Activated T-helper 1 cell treated with anti-CD3 and anti-CD28 coated beads, Interleukin-12 subunit alpha, Interleukin-12 subunit beta, Interleukin-2, Interleukin-4 antibody, amounts not matched to agents 30 ng/mL and 10 ng/mL and 1 ng/mL, durations not matched to agents 14 hours and 24 hours and 36 hours (primary cell): Measurements from ENCODE around the gene AP5Z1. TPM values are rescaled to one million over a fixed set of nuclear protein-coding genes. Genes with fewer than 3 reads are reported as not detected.
A peak's percentile ranks its signal among the peaks of the same experiment; 100 is the strongest.

Experiments used
- DNase-seq: peaks from one replicate; pipeline ENCODE4 v3.0.0; 2021; ENCODE audit warnings: low spot score
- H3K27ac Mint-ChIP-seq: one replicate; pipeline ENCODE4 v1.8.0; 2021; ENCODE audit warnings: mild to moderate bottlenecking, mixed read lengths
- H3K27me3 Mint-ChIP-seq: one replicate; pipeline ENCODE4 v1.8.0; 2022; ENCODE audit warnings: mild to moderate bottlenecking, moderate library complexity, mixed read lengths; ENCODE audit not compliant: insufficient read depth
- H3K36me3 Mint-ChIP-seq: one replicate; pipeline ENCODE4 v1.8.0; 2021; ENCODE audit warnings: low read depth, mixed read lengths
- H3K4me1 Mint-ChIP-seq: one replicate; pipeline ENCODE4 v1.8.0; 2021; ENCODE audit warnings: low read depth, mixed read lengths
- H3K4me3 Mint-ChIP-seq: one replicate; pipeline ENCODE4 v1.8.0; 2021; ENCODE audit warnings: mild to moderate bottlenecking, moderate library complexity, mixed read lengths
- H3K9me3 Mint-ChIP-seq: one replicate; pipeline ENCODE4 v1.8.0; 2021; ENCODE audit warnings: mixed read lengths
- intact Hi-C: fragments of 100-400 bp; cut with micrococcal nuclease; formaldehyde crosslinking; loops from one replicate; pipeline ENCODE4 v1.15.1; 2024
- total RNA-seq: library from RNA; stranded (reverse); gene quantifications from 2 replicates; pipeline ENCODE4 v1.2.3, GENCODE V29; 2022

Gene AP5Z1
- total RNA-seq, 1 donor from 2014 or later, result 56.8 TPM

GRCh38 chr7:4739528-4739992, 35.9 kb upstream of the AP5Z1 start:
- no peaks in the 10 kb centered on the region for H3K27me3 Mint-ChIP-seq
- H3K9me3 Mint-ChIP-seq, result no peaks in the 10 kb centered on the region
- peaks cover 66% of the 10 kb centered on the region for H3K4me1 Mint-ChIP-seq
- H3K4me3 Mint-ChIP-seq, result peak overlapping the region; percentile 81
- intact Hi-C loops, result no loop called here
- no peak for DNase-seq
- H3K36me3 Mint-ChIP-seq, result peaks cover 21% of the 10 kb centered on the region
- H3K27ac Mint-ChIP-seq, result peak overlapping the region; percentile 55

- no peaks in the 10 kb centered on the region for H3K9me3 Mint-ChIP-seq
- peaks cover 69% of the 10 kb centered on the region for H3K4me1 Mint-ChIP-seq
- intact Hi-C loops, result no loop called here
- H3K36me3 Mint-ChIP-seq, result peaks cover 21% of the 10 kb centered on the region
- no peak overlapping the region for H3K27ac Mint-ChIP-seq
- DNase-seq, result no peak
- no peaks in the 10 kb centered on the region for H3K27me3 Mint-ChIP-seq
- no peak overlapping the region for H3K4me3 Mint-ChIP-seq
Observed at GRCh38 chr7:4740796-4741195, 34.6 kb upstream of the AP5Z1 start.

- intact Hi-C loops, result no loop called here
- Mint-ChIP-seq H3K27ac (peak overlapping the region; percentile 68), H3K4me3 (no peak overlapping the region), H3K9me3 (no peaks in the 10 kb centered on the region), H3K4me1 (peaks cover 69% of the 10 kb centered on the region), H3K27me3 (no peaks in the 10 kb centered on the region), H3K36me3 (peaks cover 29% of the 10 kb centered on the region)
- DNase-seq, result no peak
Observed at GRCh38 chr7:4742051-4742573, 33.3 kb upstream of the AP5Z1 start.

GRCh38 chr7:4742852-4743251, 32.6 kb upstream of the AP5Z1 start:
- Mint-ChIP-seq H3K9me3 (no peaks in the 10 kb centered on the region), H3K4me3 (no peak overlapping the region)
- intact Hi-C loops, result no loop called here

DNA sequence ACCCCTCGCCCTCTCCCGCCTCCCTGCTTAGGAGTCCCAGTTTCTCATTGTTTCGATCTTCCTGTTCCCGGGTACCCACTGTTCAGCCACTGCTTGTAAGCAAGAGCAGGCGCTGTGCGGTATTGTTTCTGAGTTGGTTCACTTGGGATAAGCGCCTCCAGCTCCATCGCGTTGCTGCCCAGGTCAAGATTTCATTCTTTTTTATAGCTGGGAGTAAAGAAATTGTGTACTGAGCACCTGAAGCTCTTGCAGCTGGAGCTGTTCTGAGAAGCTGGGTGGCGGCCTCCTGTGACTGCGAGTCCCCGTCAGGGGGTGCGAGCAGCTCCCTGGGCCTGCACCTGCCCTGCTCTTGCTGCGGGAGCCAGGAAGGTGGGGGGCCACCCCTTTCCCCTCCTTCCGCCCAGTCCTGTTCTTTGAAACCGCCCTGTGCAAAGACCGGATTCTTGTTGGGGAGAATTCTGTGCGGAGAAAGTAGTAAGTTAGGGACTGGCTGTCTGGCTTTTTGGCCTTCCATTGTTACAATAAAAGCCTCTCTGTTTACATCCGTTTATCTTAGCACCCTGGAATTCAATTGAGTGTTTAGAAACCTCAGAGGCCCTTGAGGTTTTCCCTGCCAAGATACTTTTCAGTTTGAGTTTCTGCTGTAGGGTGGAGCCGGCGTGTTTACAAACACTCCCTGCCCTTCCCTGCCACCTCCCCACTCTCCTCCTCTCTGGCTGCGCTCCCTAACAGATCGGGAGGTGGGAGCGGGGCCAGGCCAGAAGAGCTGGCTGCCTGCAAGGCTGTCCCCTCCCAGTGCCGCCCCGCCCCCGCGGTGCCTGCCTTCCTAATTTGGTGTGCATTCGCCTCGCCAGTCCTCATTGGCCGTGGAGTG, 30.8 kb upstream of the AP5Z1 start:
- DNase-seq, result peak; percentile 73
- Mint-ChIP-seq H3K4me1 (peaks cover 67% of the 10 kb centered on the region), H3K36me3 (peaks cover 35% of the 10 kb centered on the region), H3K27ac (peak overlapping the region; percentile 93), H3K4me3 (peak overlapping the region; percentile 83), H3K9me3 (no peaks in the 10 kb centered on the region), H3K27me3 (no peaks in the 10 kb centered on the region)
- intact Hi-C loops, result loop anchor here (1.0 kb wide), 4 partner anchors 19 to 103 kb away; partner anchors contain the start of gene AP5Z1

More at GRCh38 chr7:4742852-4743251, 32.6 kb upstream of the AP5Z1 start:
- H3K27me3 Mint-ChIP-seq, result no peaks in the 10 kb centered on the region
- DNase-seq, result no peak
- H3K36me3 Mint-ChIP-seq, result peaks cover 32% of the 10 kb centered on the region
- peaks cover 68% of the 10 kb centered on the region for H3K4me1 Mint-ChIP-seq
- peak overlapping the region; percentile 12 for H3K27ac Mint-ChIP-seq

DNA sequence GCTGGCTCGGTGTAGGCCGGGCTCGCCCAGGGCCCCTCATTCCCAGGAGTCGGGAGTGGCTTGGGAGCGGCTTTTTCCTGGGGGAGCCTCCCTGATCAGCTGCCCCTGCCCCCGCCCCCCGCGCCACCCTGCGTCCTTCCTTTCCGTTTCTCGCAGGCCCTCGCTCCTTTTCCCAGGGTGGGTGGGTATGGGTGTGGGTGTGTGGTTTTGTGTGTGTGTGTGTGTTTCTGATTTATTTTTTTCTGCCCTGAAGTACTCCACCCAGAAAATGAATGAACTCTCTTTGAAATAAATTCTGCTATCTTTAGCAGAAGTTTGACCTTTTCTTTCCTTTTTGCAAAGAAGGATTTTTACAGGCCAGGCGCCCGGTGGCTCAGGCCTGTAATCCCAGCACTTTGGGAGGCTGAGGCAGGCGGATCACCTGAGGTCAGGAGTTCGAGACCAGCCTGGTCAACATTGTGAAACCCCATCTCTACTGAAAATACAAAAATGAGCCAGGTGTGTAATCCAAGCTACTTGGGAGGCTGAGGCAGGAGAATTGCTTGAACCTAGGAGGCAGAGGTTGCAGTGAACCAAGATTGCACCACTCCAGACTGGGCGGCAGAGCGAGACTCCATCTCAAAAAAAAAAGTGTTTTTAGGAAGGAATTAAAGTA, 30.0 kb upstream of the AP5Z1 start:
- H3K9me3 Mint-ChIP-seq, result no peaks in the 10 kb centered on the region
- H3K27me3 Mint-ChIP-seq, result no peaks in the 10 kb centered on the region
- peaks cover 63% of the 10 kb centered on the region for H3K4me1 Mint-ChIP-seq
- no peak for DNase-seq
- intact Hi-C loops, result loop anchor here (1.0 kb wide), 1 partner anchor 104 kb away; no protein-coding TSS in a partner anchor
- peak overlapping the region; percentile 83 for H3K4me3 Mint-ChIP-seq
- H3K36me3 Mint-ChIP-seq, result peaks cover 32% of the 10 kb centered on the region
- peak overlapping the region; percentile 93 for H3K27ac Mint-ChIP-seq

GRCh38 chr7:4745971-4746919, 29.2 kb upstream of the AP5Z1 start:
- peaks cover 63% of the 10 kb centered on the region for H3K4me1 Mint-ChIP-seq
- no peak for DNase-seq
- H3K27me3 Mint-ChIP-seq, result no peaks in the 10 kb centered on the region
- H3K9me3 Mint-ChIP-seq, result no peaks in the 10 kb centered on the region
- H3K36me3 Mint-ChIP-seq, result peaks cover 32% of the 10 kb centered on the region
- peak overlapping the region; percentile 83 for H3K4me3 Mint-ChIP-seq
- peak overlapping the region; percentile 93 for H3K27ac Mint-ChIP-seq
- intact Hi-C loops, result loop anchor here (1.0 kb wide), 2 partner anchors 8 to 105 kb away; no protein-coding TSS in a partner anchor

DNA sequence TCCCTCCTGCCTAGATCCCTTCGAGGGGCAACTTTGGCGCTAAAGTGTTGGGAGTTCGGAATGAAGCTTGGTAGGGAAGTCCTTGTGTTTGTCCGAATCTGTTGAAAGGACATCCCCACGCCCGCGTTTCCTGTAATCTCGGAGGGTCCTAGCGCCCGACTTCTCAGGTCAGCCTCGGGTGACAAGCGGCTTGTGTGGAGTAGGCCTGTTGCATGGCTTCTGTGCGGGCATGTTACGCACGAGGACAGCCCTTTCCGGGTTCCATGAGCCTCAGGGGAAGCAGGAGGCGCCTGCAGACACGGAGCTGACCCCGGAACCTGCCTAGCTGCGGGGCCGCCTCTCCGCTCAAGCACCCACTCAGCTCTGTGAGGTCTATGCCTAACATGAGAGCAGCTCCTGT, 28.4 kb upstream of the AP5Z1 start:
- peaks cover 27% of the 10 kb centered on the region for H3K36me3 Mint-ChIP-seq
- H3K4me1 Mint-ChIP-seq, result peaks cover 58% of the 10 kb centered on the region

GRCh38 chr7:4747746-4748145, 27.7 kb upstream of the AP5Z1 start:
- no peak for DNase-seq
- Mint-ChIP-seq H3K4me3 (peak overlapping the region; percentile 55), H3K27me3 (no peaks in the 10 kb centered on the region), H3K27ac (peak overlapping the region; percentile 66), H3K36me3 (peaks cover 26% of the 10 kb centered on the region), H3K4me1 (peaks cover 53% of the 10 kb centered on the region), H3K9me3 (no peaks in the 10 kb centered on the region)
- intact Hi-C loops, result no loop called here

More for the DNA sequence above, 28.4 kb upstream of the AP5Z1 start:
- H3K9me3 Mint-ChIP-seq, result no peaks in the 10 kb centered on the region
- peak overlapping the region; percentile 37 for H3K4me3 Mint-ChIP-seq
- DNase-seq, result no peak
- no peaks in the 10 kb centered on the region for H3K27me3 Mint-ChIP-seq
- intact Hi-C loops, result no loop called here
- peak overlapping the region; percentile 93 for H3K27ac Mint-ChIP-seq

DNA sequence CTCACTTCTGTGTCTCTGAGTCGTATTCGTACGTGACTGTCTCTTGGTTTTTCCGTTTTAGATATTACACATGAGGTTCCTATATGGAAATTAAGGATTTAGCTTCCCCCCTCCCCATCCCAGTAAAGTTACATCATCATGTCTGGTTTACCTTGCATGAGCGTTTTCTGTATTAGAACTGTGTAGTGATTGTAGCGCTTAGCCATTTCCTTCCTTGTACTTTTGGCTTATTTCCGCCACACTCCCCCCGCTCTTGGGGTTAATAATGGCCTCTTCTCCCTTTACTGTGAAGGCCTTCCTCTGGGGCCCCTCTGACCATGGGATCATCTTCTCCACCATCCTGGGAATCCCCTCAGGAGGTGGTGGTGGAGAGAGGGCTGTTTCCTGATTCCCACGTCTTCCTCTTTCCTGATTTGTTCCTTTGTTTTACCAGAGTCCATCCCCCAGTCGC, 27.2 kb upstream of the AP5Z1 start:
- peak overlapping the region; percentile 55 for H3K4me3 Mint-ChIP-seq
- no peak for DNase-seq
- intact Hi-C loops, result no loop called here
- peaks cover 51% of the 10 kb centered on the region for H3K4me1 Mint-ChIP-seq
- peak overlapping the region; percentile 66 for H3K27ac Mint-ChIP-seq
- peaks cover 25% of the 10 kb centered on the region for H3K36me3 Mint-ChIP-seq
- H3K9me3 Mint-ChIP-seq, result no peaks in the 10 kb centered on the region
- H3K27me3 Mint-ChIP-seq, result no peaks in the 10 kb centered on the region

GRCh38 chr7:4749363-4749762, 26.1 kb upstream of the AP5Z1 start:
- Mint-ChIP-seq H3K27ac (no peak overlapping the region), H3K36me3 (peaks cover 25% of the 10 kb centered on the region), H3K4me1 (peaks cover 43% of the 10 kb centered on the region), H3K4me3 (no peak overlapping the region), H3K27me3 (no peaks in the 10 kb centered on the region), H3K9me3 (no peaks in the 10 kb centered on the region)
- DNase-seq, result no peak
- intact Hi-C loops, result no loop called here

- Mint-ChIP-seq H3K27ac (no peak overlapping the region), H3K4me1 (peaks cover 39% of the 10 kb centered on the region), H3K27me3 (no peaks in the 10 kb centered on the region), H3K4me3 (no peak overlapping the region), H3K9me3 (no peaks in the 10 kb centered on the region), H3K36me3 (peaks cover 26% of the 10 kb centered on the region)
- no peak for DNase-seq
- intact Hi-C loops, result no loop called here
Observed at GRCh38 chr7:4749798-4750197, 25.6 kb upstream of the AP5Z1 start.
